Lung microvascular endothelial cell (primary cell): ENCODE data around the gene NDUFS7. TPM values are rescaled to one million over a fixed set of nuclear protein-coding genes. Genes with fewer than 3 reads are reported as not detected.

Experiments
- DNase-seq, 2 donors: peaks; one replicate each; pipeline versions ENCODE4 v3.0.0 to v3.0.0-alpha.2; 2010; ENCODE audit warnings: low read depth in 2 of 2
- total RNA-seq: library from RNA; depleted of rRNA; stranded (reverse); fragments of >200 nt; gene quantifications from 2 replicates; pipeline ENCODE4 v1.2.1, GENCODE V29; 2014

The NDUFS7 gene
- total RNA-seq = 64.9 and 110 TPM in 2 replicates

GRCh38 chr19:1383312-1384084 lies at the start of gene NDUFS7:
TSS of gene NDUFS7 (plus strand) at chr19:1383907. CDS start at chr19:1383927, 20 bp downstream.
- DNase-seq = peak; percentile 94

DNA sequence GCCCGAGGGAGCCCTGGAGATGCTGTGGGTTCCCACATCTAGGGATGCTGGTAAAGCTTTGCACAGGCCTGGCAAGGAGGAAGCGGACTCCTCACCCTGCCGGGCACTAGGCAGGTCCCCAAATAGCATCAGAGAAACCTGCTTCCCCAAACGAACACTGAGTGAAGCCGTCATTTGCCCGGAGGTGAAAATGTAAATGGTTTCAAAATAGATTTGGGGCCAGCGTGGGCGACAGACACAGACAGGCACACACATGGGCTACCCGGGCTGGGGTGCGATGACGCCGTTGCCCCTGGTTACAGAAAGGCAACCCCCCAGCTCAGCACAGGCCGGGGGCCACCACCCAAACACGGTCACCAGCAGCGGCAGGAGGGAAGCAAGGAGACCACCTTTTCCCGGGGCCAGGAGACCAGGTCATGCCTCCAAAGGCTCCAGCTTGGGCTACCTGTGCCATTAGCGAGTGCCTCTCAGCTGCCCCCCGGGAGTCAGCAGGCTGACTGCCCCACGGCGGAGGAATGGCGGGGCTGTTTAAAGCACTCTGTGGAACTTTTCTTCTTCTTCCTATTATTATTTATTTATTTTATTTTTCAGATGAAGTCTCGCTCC lies 47.5 kb upstream of the NDUFS7 start:
- DNase-seq = no peak

GRCh38 chr19:1340681-1341469 lies 42.8 kb upstream of the NDUFS7 start:
- no peak for DNase-seq

DNA sequence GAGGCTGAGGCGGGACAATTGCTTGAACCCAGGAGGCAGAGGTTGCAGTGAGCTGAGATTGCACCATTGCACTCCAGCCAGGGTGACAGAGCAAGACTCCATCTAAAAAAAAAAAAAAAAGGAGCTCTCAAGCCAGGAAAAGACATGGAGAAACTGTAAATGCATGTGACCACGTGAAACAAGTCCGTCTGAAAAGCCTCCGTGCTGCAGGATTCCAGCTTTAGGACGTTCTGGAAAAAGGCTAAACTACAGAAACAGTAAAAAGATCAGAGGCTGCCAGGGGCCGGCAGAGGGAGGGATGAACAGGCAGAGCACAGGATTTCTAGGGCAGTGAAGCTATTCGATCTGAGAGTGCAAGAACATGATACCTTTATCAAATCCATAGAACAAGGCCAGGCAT lies 40.7 kb upstream of the NDUFS7 start:
- no peak for DNase-seq

DNA sequence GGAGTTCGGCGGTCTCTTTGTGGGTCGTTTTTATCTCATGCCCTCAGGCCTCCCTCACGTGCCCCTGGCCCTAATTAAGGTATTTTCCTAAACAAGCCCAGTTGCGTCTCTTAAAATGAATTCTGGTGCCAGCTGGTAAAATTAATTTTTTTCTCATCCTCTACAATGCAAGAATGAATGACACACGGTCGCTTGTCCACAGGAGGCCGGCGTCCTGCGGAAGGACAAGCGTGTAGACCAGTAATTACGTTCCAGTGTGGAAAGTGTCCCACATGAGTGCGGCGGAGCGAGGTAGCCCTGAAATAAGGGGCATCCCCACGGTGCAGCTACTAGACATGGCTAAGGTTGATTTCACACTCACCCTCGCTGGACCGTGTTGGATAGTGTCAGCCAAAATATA lies 34.5 kb upstream of the NDUFS7 start:
- DNase-seq = no peak

- DNase-seq = no peak
Observed at GRCh38 chr19:1350867-1351266, 32.8 kb upstream of the NDUFS7 start.

- peak in 1 of 2 donors; percentile 53 for DNase-seq
Observed at GRCh38 chr19:1351381-1351851, 32.3 kb upstream of the NDUFS7 start.

DNA sequence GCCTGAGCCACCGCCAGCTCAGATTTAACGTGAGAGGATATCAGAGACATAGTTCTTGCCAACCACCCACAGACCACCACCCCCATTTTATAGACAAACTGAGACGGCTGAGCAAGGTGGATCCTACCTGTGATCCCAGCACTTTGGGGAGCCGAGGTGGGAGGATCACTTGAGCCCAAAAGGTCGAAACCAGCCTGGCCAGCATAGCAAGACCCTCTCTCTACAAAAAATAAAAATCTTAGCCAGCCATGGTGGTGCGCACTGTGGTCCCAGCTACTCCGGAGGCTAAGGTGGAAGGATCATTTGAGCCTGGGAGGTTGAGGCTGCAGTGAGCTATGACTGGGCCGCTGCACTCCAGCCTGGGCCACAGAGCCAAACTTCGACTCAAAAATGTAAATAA lies 30.6 kb upstream of the NDUFS7 start:
- no peak for DNase-seq

GRCh38 chr19:1354970-1355567 lies 28.6 kb upstream of the NDUFS7 start:
- DNase-seq = no peak

DNA sequence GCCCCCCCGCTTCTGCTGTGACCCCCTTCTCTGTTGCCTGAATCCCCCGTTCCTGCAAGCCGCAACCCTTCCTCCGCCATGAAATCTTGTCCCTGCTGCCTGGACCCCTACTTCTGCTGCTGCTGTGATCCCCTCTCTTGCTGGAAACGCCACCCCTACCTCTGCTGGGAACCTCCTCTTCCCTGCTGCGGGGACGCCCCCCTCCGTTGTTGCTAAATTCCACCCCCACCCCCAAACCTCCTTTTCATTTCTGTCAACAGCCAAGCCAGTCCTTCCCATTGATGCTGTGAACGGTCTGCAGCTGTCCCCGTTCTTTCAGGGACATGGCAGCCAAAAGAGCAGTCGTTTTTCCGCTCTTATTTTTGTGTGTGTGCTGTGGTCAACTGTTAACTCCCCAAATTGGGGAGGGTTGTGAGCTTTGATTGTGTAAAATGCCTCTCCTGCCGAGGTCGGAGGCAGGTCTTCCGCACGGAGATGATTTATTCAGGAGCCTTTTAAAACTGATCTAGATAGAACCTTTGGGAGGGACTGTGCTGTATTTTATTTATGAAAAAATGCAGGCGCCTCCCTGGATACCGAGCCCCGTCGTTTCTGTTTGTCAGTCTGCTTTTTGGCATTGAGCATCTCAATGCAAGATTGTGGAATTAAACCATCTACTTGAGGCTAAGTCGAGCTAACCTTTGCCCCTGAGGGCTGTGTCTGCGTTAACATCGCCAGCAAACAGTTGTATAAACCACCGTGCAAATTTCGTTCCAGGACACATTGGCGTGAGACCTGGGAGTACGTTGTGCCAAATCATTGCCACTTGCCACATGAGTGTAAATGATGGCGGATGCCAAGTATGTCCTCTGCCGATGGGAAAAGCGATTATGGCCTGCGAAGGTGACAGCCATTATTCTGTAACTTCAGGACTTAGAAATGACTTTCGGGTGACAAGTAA lies 27.9 kb upstream of the NDUFS7 start:
- DNase-seq = peak in 1 of 2 donors; percentile 22

GRCh38 chr19:1356508-1356865 lies 27.2 kb upstream of the NDUFS7 start:
- DNase-seq = no peak

DNA sequence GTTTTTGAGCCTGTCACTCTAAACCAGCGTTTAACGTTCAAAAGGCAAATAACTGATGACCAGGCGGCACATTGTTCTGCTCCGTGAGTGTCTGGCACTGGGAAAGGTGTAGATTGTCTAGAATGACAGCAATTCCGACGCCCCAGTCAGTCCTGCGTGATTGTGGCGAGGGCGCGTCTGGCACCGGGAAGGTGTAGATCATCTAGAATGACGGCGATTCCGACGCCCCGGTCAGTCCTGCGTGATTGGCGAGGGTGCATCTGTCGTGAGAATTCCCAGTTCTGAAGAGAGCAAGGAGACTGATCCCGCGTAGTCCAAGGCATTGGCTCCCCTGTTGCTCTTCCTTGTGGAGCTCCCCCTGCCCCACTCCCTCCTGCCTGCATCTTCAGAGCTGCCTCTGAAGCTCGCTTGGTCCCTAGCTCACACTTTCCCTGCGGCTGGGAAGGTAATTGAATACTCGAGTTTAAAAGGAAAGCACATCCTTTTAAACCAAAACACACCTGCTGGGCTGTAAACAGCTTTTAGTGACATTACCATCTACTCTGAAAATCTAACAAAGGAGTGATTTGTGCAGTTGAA lies 26.1 kb upstream of the NDUFS7 start:
- DNase-seq = no peak

DNA sequence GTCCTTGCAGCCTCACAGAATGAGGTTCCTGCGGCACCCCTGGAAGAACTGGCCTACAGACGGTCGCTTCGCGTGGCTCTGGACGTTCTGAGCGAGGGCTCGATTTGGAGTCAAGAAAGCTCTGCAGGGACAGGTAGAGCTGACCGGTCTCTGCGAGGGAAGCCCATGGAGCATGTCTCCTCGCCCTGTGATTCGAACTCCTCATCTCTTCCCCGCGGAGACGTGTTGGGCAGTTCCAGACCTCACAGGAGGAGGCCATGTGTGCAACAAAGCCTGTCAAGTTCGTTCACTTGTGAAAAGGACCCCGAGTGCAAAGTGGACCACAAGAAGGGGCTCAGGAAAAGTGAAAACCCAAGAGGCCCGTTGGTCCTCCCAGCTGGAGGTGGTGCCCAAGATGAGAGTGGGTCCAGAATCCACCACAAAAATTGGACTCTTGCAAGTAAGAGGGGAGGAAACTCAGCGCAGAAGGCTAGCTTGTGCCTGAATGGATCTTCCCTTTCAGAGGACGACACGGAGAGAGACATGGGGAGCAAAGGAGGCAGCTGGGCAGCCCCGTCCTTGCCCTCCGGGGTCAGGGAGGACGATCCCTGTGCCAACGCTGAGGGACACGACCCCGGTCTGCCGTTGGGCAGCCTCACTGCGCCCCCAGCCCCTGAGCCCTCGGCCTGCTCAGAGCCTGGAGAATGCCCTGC lies 23.4 kb upstream of the NDUFS7 start:
- DNase-seq = no peak

DNA sequence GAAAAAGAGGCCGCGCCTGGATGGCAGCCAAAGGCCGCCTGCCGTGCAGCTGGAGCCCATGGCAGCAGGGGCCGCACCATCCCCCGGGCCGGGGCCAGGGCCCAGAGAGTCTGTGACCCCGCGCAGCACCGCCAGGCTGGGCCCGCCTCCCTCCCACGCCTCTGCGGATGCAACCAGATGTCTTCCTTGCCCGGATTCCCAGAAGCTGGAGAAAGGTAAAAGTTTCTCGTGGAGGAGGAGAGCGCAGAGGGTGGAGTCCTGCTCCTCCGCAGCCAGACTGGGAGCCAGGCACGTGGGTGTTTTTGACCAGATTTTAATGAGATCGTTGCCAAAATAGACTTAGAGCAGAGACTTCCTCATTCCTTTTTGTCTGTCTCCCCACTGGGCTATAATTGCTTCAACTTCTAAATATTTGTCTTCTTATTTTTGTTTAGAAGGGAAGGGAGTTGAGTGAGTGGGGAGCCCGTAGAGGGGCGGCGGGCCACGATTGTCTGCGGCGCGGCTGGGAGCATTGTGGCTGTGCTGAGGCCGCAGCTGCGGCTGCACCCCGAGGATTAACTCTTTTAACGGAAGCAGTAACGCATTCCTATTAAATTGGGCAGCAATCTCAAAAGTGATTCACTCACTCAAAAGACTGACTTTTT lies 22.8 kb upstream of the NDUFS7 start:
- peak; percentile 52 to 61 for DNase-seq

DNA sequence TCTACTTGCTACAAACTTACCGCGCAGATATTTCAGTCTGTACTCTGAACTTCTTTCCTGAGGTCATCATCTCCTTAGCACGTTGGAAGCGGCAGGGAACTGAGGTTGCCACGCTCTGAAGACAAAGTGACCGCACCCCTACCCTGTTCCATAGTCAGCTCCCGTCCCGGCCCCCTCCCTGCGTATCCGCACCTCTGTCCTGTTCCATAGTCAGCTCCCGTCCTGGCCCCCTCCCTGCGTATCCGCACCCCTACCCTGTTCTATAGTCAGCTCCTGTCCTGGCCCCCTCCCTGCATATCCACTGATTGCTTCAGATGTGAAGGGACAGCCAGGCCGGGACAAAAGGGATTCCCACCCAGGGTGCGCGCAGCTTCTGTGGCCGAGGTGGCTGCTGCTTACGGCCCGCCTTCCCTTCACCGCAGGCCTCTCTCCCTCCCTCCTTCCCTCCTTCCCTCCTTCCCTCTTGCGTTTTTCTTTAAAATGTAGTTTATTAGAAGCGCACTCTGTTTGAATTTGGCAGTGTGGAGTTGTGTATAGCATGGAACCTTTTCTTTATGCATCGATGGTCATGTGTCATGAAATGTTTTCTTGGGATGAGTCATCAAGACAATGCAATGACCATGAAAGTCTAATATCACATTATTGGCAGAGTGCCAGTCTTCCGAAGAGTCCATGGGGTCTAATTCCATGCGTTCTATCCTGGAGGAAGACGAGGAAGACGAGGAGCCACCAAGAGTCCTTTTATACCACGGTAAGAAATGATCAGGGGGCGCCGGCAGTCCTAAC lies 21.9 kb upstream of the NDUFS7 start:
- DNase-seq = peak in 1 of 2 donors; percentile 70

GRCh38 chr19:1362387-1363257 lies 21.1 kb upstream of the NDUFS7 start:
- no peak for DNase-seq

- peak in 1 of 2 donors; percentile 75 for DNase-seq
Observed at GRCh38 chr19:1363599-1363998, 20.1 kb upstream of the NDUFS7 start.
